GM19043 (cell line): ENCODE results near the gene NEURL1B.
"Not testable (repeated sequence)": the region's sequence is repeated elsewhere in the genome, so short reads cannot be mapped to it uniquely, and the experiment has no call there.

ENCODE experiments used
- ATAC-seq: cut with Tn5 transposase; IDR thresholded peaks from one replicate; pipeline ENCODE4 v1.9.1; 2021; ENCODE audit warnings: low read depth; ENCODE audit not compliant: unreplicated experiment

Gene NEURL1B

GRCh38 chr5:172640822-172641358, at the start of gene NEURL1B:
Gene NEURL1B, plus strand, starts transcription at chr5:172641263. Its CDS starts 144 bp downstream, at chr5:172641407.
- no peak for ATAC-seq

- ATAC-seq = no peak
Observed at GRCh38 chr5:172591636-172592035, 49.4 kb upstream of the NEURL1B start.

DNA sequence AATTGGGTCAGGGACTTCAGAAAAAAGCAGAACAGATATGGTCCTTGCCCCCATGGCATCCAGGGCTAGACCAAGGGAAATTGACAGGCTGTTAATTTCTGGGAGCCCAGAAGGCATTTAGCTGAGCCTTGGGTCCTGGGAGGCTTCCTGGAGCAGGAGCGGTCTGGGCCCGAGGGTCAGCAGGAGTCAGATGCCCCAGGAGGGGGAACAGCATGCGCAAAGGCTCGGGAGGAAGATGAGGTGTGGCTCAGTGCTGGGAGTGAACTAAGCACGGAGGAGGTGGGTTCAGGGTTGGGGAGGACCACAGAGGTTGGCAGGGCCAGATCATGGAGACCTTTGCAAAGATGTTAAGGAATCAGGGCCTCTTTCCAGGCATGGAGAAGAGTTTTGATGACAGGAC, 48.2 kb upstream of the NEURL1B start:
- ATAC-seq = no peak

DNA sequence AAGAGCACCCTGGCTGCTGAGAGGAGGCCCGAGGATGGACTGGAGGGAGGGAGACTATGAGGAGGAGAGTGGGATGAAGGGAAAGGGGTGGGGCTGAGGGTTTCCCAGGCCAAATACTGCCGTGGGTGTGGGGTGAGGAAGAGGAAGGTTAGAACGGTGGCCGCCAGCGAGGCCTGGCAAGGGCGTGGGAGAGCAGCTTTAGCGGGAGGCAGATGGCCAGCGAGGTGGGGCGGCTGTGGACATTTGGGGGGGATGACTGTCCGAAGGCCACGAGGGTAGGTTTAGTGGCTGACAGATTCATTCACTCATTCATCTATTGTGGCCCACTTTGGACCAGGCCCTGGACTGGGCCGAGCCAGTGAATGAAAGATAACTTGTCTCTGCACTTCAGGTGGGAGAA, 47.8 kb upstream of the NEURL1B start:
- no peak for ATAC-seq

DNA sequence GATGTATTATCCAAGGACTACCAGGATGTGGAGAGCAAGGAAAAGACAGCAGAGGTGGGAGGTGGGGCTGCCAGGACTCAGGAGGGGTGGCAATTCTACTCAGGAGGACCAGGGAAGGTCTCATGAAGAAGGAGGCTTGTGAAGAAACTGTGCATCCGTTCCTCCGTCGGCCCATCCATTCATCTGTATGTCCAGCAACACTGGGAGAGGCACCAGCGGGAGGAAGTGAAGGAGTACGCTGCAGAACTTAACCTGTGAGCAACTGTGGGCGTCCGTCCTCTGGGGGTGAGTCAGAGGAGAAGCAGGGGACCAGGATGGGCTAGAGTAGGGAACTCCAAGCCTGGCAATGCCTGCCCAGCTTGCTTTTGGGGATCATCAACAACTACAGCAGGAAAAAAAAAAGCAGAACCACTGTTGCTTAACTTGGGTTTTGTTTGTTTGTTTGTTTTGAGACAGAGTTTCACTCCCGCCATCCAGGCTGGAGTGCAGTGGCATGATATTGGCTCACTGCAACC, 47.3 kb upstream of the NEURL1B start:
- no peak for ATAC-seq

DNA sequence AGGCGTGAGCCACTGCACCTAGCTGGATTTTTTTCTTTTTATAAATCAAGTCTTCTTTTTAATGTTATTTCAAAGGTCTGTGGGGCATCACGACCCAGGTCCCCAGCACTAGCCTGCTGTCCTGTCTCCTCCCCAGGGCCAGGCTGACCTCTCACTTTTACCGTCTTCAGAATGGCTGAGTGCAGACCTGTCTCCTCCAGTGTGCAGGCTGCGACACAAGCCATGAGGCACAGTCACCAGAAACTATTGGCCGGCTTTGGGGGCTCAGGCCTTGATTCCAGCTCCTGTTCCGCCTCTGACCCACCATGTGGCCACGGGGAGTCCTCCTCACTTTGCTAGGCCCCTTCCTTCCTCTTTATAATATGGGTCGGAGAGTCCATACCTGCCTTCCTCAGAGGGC, 46.6 kb upstream of the NEURL1B start:
- no peak for ATAC-seq

- ATAC-seq = no peak
Observed at GRCh38 chr5:172594867-172595466, 46.1 kb upstream of the NEURL1B start.

- no peak for ATAC-seq
Observed at GRCh38 chr5:172595596-172596455, 45.2 kb upstream of the NEURL1B start.

DNA sequence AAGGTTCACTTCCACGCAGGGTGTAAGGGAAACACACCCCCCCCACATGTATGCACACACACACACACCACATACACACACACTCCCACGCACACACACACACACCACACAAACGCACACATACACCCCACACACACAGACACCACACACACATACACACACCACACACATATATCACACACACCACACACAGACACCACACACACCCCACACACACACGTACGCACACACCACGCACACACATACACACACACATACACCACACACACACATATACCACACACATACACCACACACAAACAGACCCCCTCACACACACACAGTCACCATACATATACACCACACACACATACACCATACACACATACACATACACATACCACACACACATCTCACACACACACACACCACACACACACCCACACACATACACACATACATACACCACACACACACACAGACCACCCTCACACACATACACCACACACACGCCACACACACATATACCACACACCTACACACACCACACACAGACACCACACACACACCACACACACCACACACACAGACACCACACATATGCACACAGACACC, 44.3 kb upstream of the NEURL1B start:
- ATAC-seq = no peak

GRCh38 chr5:172597755-172598155, 43.3 kb upstream of the NEURL1B start:
- ATAC-seq = no peak

DNA sequence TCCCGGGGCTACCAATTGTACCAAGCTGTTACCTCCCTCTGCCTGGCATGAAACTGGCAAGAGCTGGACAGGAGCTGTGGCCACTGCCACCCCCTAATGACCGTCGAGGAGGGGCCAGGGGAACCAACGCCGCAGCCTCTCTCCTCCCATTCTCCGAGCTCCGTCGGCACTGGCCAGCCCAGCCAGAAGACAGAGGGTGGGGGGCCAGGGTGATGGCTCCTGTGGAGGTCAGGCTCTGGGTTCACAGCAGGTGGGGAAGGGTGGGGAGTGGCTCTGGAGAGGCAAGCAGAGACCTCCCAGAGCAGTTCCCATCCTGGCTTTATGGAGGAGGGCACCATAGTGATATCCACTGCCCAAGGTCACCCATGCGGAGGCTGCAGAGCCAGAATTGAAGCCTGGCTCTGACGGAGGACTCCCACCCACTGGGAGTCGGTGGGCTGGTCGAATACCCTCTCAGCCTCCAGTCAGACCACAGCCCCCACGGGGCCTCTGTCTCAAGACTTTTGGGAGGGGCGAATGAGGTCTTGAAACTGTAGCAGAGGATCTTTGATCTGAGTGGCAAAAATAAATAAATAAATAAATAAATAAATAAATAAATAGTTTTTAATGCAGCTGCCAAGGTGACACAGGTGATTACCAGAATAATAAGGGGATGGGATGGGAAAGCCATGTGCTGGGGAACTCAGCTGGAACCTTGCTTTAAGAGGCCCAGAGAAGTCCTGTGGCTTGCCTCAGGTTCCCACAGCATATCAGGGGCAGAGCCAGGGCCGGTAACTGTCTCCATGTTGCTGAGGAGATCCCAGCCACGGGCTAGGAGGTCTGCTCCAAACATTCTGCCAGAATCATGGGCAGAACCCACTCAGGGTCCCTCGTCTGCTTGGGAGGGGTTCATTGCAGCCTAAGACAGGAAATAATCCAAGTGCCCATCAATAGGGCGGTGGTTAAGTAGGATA, 42.5 kb upstream of the NEURL1B start:
- ATAC-seq = no peak

DNA sequence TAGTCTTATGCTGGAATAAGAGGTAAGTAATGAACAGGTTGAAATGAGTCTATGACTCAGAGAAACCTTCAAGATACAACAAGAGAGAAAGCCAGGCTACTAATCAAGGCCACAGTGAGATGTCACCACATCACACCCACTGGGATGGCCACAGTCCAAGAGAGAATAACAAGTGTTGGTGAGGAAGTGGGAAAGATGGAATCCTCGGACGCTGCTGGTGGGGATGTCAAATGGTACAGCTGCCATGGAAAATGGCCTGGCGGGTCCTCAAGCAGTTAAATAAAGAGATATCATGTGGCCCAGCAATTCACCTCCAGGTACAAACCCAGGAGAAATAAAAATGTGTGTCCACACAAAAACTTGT, 41.9 kb upstream of the NEURL1B start:
- ATAC-seq = no peak

GRCh38 chr5:172600571-172600970, 40.5 kb upstream of the NEURL1B start:
- no peak for ATAC-seq

- ATAC-seq = not testable (repeated sequence)
Observed at GRCh38 chr5:172601576-172601975, 39.5 kb upstream of the NEURL1B start.

- no peak for ATAC-seq
Observed at GRCh38 chr5:172602783-172603231, 38.3 kb upstream of the NEURL1B start.

DNA sequence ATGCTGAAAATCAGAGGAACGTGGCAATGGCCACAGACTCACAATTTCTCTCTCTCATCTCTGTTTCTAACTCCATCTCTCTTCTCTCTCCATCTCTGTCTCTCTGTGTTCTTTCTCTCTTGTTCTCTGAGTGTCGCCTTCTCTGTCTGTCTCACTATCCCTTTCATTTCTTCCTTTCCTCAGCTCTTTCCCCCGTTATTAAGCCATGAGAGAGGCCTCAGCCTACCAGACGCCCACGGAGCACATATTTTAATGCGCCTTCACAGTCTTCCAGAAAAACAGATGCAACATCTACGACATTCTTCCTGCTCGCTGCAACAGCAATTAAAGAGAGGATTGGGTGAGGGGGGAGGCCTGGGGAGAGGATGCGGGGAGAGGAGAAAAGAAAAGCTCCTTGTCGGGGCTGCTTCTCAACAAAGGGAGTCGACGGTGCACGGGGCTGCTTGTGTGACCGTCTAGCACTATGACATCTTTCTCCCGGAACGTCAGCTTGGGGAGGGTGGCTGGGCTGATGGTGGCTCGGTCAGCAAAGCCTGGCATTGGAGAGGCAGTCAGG, 37.7 kb upstream of the NEURL1B start:
- no peak for ATAC-seq

GRCh38 chr5:172605466-172605865, 35.6 kb upstream of the NEURL1B start:
- ATAC-seq = no peak

- no peak for ATAC-seq
Observed at GRCh38 chr5:172606156-172606785, 34.8 kb upstream of the NEURL1B start.

GRCh38 chr5:172607213-172607793, 33.8 kb upstream of the NEURL1B start:
- no peak for ATAC-seq
